Measurements from ENCODE around the gene PPM1E.

DNA sequence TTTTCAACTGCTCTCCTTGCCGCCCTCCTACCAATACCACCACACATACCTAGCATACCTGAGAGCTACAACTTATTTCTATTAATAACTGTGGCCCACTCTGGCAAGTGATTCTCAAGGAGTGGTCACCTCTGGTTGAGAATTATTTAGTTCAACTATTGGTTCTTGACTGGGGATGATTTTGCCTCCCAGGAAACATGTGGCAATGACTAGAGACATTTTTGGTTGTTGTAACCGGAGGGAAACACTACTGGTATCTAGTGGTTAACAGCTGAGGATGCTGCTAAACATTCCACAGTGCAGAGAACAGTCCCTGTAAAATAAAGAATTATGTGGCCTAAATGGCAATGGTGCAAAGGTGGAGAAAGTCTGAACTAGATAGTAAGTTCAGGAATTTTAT lies 254.4 kb downstream of the PPM1E start:
- no peak for TF ChIP-seq EZH2 (IDR thresholded peaks at IDR 0.05; ENCODE audit: insufficient read depth, poor library complexity, severe bottlenecking)
- no peak for TF ChIP-seq EZH2phosphoT487 (IDR thresholded peaks at IDR 0.05; ENCODE audit: insufficient read depth, low read depth)
